ENCODE data around the gene LRPAP1. TPM values are rescaled to one million over a fixed set of nuclear protein-coding genes. Genes with fewer than 3 reads are reported as not detected.
A peak's percentile ranks its signal among the peaks of the same experiment; 100 is the strongest.

Gene LRPAP1
- total RNA-seq, 1 experiment from 2014 or later: 109 TPM

- no peak for DNase-seq
- Histone ChIP-seq H3K9me3 (replicated peaks) (no peaks in the 10 kb centered on the region), H3K27ac (no peak overlapping the region), H3K36me3 (peaks cover 9% of the 10 kb centered on the region), H3K27me3 (peaks cover 5% of the 10 kb centered on the region; the same call in 1 of the 2 replicates), H3K4me1 (peaks cover 6% of the 10 kb centered on the region; the same call in 1 of the 2 replicates), H3K4me3 (no peak overlapping the region)
Measured at GRCh38 chr4:3530051-3530450, 2.2 kb downstream of the LRPAP1 start.

GRCh38 chr4:3529363-3529762 is 2.9 kb downstream of the LRPAP1 start:
- peaks cover 6% of the 10 kb centered on the region; the same call in 1 of the 2 replicates for H3K4me1 ChIP-seq
- H3K9me3 ChIP-seq (replicated peaks): no peaks in the 10 kb centered on the region
- no peak for DNase-seq
- no peak overlapping the region for H3K27ac ChIP-seq
- H3K27me3 ChIP-seq: peaks cover 5% of the 10 kb centered on the region; the same call in 1 of the 2 replicates
- peaks cover 15% of the 10 kb centered on the region for H3K36me3 ChIP-seq
- no peak overlapping the region for H3K4me3 ChIP-seq

GRCh38 chr4:3527914-3528876 is 4.0 kb downstream of the LRPAP1 start:
- H3K27ac ChIP-seq: no peak overlapping the region
- H3K4me1 ChIP-seq: peaks cover 6% of the 10 kb centered on the region; the same call in 1 of the 2 replicates
- DNase-seq: no peak
- H3K9me3 ChIP-seq (replicated peaks): no peaks in the 10 kb centered on the region
- no peaks in the 10 kb centered on the region for H3K27me3 ChIP-seq
- H3K36me3 ChIP-seq: peaks cover 23% of the 10 kb centered on the region
- no peak overlapping the region for H3K4me3 ChIP-seq

GRCh38 chr4:3527101-3527913 is 4.9 kb downstream of the LRPAP1 start:
- Histone ChIP-seq H3K4me1 (peaks cover 6% of the 10 kb centered on the region; the same call in 1 of the 2 replicates), H3K4me3 (no peak overlapping the region), H3K27me3 (no peaks in the 10 kb centered on the region), H3K9me3 (replicated peaks) (no peaks in the 10 kb centered on the region), H3K27ac (no peak overlapping the region), H3K36me3 (peaks cover 24% of the 10 kb centered on the region)
- DNase-seq: no peak

- Histone ChIP-seq H3K27ac (no peak overlapping the region), H3K4me1 (peaks cover 12% of the 10 kb centered on the region), H3K36me3 (peaks cover 30% of the 10 kb centered on the region), H3K4me3 (no peak overlapping the region), H3K9me3 (replicated peaks) (no peaks in the 10 kb centered on the region), H3K27me3 (no peaks in the 10 kb centered on the region)
- DNase-seq: no peak
Measured at GRCh38 chr4:3526456-3526855, 5.8 kb downstream of the LRPAP1 start.

GRCh38 chr4:3525532-3526430 is 6.4 kb downstream of the LRPAP1 start:
- Histone ChIP-seq H3K36me3 (peaks cover 31% of the 10 kb centered on the region), H3K27ac (no peak overlapping the region), H3K27me3 (no peaks in the 10 kb centered on the region), H3K4me3 (no peak overlapping the region), H3K4me1 (peaks cover 13% of the 10 kb centered on the region), H3K9me3 (replicated peaks) (no peaks in the 10 kb centered on the region)
- DNase-seq: no peak

- H3K9me3 ChIP-seq (replicated peaks): no peaks in the 10 kb centered on the region
- no peak overlapping the region for H3K4me3 ChIP-seq
- DNase-seq: no peak
- H3K27ac ChIP-seq: no peak overlapping the region
- H3K27me3 ChIP-seq: no peaks in the 10 kb centered on the region
- H3K36me3 ChIP-seq: peaks cover 31% of the 10 kb centered on the region
- peaks cover 22% of the 10 kb centered on the region for H3K4me1 ChIP-seq
Measured at GRCh38 chr4:3524920-3525319, 7.3 kb downstream of the LRPAP1 start.

GRCh38 chr4:3524349-3524748 is 7.9 kb downstream of the LRPAP1 start:
- no peak overlapping the region for H3K27ac ChIP-seq
- peaks cover 27% of the 10 kb centered on the region for H3K4me1 ChIP-seq
- peaks cover 35% of the 10 kb centered on the region for H3K36me3 ChIP-seq
- no peaks in the 10 kb centered on the region for H3K27me3 ChIP-seq
- no peaks in the 10 kb centered on the region for H3K9me3 ChIP-seq (replicated peaks)
- DNase-seq: no peak
- H3K4me3 ChIP-seq: no peak overlapping the region

GRCh38 chr4:3523628-3524221 is 8.5 kb downstream of the LRPAP1 start:
- H3K36me3 ChIP-seq: peaks cover 37% of the 10 kb centered on the region

GRCh38 chr4:3523146-3523627 is 9.0 kb downstream of the LRPAP1 start:
- Histone ChIP-seq H3K4me1 (peaks cover 28% of the 10 kb centered on the region), H3K27me3 (no peaks in the 10 kb centered on the region), H3K27ac (no peak overlapping the region), H3K9me3 (replicated peaks) (no peaks in the 10 kb centered on the region), H3K4me3 (no peak overlapping the region), H3K36me3 (peaks cover 32% of the 10 kb centered on the region)
- no peak for DNase-seq

More at GRCh38 chr4:3523628-3524221, 8.5 kb downstream of the LRPAP1 start:
- Histone ChIP-seq H3K4me1 (peaks cover 28% of the 10 kb centered on the region), H3K9me3 (replicated peaks) (no peaks in the 10 kb centered on the region), H3K4me3 (no peak overlapping the region), H3K27ac (no peak overlapping the region), H3K27me3 (no peaks in the 10 kb centered on the region)
- no peak for DNase-seq

- no peak for DNase-seq
- no peak overlapping the region for H3K27ac ChIP-seq
- H3K4me3 ChIP-seq: no peak overlapping the region
- H3K9me3 ChIP-seq (replicated peaks): no peaks in the 10 kb centered on the region
- H3K27me3 ChIP-seq: no peaks in the 10 kb centered on the region
- H3K4me1 ChIP-seq: peaks cover 28% of the 10 kb centered on the region
- peaks cover 34% of the 10 kb centered on the region for H3K36me3 ChIP-seq
Measured at GRCh38 chr4:3522651-3523050, 9.6 kb downstream of the LRPAP1 start.

- H3K4me3 ChIP-seq: no peak overlapping the region
- no peak overlapping the region for H3K27ac ChIP-seq
- no peak for DNase-seq
- no peaks in the 10 kb centered on the region for H3K9me3 ChIP-seq (replicated peaks)
- no peaks in the 10 kb centered on the region for H3K27me3 ChIP-seq
- peaks cover 28% of the 10 kb centered on the region for H3K4me1 ChIP-seq
- H3K36me3 ChIP-seq: peaks cover 37% of the 10 kb centered on the region
Measured at GRCh38 chr4:3522326-3522640, 9.9 kb downstream of the LRPAP1 start.

GRCh38 chr4:3521621-3522325 is 10.4 kb downstream of the LRPAP1 start:
- H3K27me3 ChIP-seq: no peaks in the 10 kb centered on the region
- H3K27ac ChIP-seq: peak overlapping the region; percentile 52; the same call in 1 of the 2 replicates
- no peak overlapping the region for H3K4me3 ChIP-seq
- peaks cover 28% of the 10 kb centered on the region for H3K4me1 ChIP-seq
- DNase-seq: peak in 1 of 2 experiments; percentile 2
- H3K9me3 ChIP-seq (replicated peaks): no peaks in the 10 kb centered on the region
- H3K36me3 ChIP-seq: peaks cover 42% of the 10 kb centered on the region
